ENCODE measurements around the gene NBPF3.
"Not testable (repeated sequence)": the region's sequence is repeated elsewhere in the genome, so short reads cannot be mapped to it uniquely, and the experiment has no call there.

The NBPF3 gene, protein sequence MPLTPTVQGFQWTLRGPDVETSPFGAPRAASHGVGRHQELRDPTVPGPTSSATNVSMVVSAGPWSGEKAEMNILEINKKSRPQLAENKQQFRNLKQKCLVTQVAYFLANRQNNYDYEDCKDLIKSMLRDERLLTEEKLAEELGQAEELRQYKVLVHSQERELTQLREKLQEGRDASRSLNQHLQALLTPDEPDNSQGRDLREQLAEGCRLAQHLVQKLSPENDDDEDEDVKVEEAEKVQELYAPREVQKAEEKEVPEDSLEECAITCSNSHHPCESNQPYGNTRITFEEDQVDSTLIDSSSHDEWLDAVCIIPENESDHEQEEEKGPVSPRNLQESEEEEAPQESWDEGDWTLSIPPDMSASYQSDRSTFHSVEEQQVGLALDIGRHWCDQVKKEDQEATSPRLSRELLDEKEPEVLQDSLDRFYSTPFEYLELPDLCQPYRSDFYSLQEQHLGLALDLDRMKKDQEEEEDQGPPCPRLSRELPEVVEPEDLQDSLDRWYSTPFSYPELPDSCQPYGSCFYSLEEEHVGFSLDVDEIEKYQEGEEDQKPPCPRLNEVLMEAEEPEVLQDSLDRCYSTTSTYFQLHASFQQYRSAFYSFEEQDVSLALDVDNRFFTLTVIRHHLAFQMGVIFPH

DNA sequence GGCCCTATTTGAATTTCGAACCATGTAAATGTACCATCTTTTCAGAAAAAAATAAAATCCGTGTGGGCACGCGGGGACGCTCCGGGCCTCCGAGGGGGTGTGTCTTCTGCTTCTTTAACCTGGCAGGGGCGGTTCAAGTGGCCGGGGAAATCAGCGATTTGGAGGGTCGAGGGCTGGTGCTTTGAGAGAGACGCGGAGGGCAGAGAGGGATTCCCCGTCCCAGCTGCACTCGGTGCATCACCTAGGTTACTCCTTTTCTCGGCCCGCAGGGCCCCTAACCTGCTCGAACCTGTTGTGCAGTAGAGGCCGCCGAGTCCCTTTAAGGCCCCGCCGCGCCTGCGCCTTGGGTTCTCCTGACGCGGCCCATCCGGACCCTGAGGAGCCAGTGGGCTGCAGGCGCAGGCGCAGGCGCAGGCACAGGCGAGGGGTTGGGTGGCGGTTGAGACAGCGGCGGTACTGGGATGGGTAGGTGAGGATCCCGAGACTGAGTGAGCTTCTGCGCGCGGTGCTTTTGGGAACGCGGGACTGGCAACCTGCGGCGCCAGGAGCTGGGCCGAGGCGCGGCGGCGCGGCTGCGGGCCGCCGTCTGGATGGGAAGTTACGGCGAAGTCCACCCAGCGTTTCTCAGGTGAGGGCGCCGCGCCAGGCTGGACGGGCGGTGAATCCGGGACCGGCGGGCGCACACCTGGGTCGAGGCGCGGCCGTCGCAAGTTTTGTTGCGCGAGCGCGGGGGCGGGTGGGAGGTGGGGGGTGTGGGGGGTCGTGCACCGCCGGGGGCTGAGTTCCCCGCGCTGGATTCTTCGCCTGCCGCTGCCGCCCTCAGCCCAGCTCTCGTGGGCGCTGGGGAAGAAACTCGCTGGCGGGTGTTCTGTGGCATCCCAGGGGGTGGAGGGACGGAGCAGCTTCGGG lies at the start of gene NBPF3:
Gene NBPF3, plus strand, starts transcription at position 417 of the 909 bp plus-strand sequence. CDS start 4,950 bp downstream, outside the sequence.
- peak; percentile 72 for DNase-seq

DNA sequence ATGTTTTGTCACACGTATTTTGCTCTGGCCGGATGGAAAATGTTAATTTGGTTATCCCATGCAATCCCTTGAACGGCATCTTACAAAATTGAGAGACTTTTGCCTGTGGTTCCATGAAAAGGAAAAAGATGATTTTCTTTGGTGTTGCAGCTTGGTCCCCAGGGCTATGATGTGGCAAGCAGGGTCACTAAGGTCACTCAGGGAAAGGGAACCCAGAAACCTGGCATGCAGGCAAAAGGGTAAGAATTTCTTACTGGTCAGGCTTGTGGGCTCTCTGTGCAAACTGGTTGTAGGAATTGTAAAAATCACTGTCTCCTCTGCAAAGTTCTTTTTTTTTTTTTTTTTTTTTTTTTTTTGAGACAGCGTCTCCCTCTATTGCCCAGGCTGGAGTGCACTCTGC lies 48.4 kb upstream of the NBPF3 start:
- DNase-seq: no peak

DNA sequence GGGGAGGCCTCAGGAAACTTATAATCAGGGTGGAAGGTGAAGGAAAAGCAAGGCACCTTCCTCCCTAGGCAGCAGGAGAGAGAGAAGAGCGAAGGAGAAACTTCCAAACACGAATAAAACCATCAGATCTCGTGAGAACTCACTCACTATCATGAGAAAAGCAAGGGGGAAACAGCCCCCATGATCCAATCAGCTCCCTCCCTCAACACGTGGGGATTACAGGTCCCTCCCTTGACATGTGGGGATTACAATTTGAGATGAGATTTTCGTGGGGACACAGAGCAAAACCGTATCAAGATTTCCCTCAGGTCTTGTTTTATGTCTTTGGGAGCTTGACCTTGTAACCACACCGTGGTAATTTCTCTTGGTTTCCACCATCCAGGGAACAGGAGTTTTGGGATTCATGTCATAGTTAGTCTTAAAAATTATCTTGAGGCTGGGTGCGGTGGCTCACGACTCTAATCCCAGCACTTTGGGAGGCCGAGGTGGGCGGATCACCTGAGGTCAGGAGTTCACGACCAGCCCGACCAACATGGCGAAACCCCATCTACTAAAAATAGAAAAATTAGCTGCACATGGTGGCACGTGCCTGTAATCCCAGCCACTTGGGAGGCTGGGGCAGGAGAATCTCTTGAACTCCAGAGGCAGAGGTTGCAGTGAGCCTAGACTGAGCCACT lies 47.2 kb upstream of the NBPF3 start:
- no peak for DNase-seq

DNA sequence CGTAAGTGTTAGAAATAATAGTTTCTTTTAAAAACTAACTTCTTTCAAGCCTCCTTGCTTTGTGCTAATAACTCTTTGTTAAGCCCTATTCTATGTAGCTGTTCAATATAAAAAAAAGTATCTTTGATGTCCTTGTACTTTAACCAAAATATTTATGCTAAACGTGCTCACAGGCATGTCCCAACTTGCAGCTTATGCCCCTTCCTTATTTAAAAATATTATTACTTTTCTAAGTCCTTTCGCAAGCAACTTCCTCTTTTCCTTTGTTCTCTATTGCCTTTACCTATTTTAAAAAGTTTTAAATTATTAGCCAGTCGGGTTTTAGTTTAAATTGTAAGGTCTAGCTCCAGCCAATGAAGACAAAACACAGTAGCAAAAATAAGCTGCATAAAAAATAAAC lies 43.4 kb upstream of the NBPF3 start:
- DNase-seq: no peak

DNA sequence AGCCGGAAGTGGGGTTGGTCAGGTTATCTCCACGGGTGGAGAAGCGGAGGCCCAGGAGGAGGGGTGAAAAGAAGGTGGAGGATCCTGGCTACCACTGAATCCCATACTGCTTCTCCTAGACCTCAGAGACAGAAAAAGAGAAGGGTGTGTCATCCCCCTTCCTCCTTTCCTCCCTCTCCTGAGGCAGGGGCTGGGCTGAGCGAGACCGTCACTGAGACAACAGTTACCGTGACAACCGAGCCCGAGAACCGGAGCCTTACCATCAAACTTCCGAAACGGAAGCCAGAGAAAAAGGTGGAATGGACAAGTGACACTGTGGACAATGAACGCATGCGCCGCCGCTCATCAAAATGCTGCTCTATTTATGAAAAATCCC lies 42.1 kb upstream of the NBPF3 start:
- DNase-seq: peak; percentile 27

DNA sequence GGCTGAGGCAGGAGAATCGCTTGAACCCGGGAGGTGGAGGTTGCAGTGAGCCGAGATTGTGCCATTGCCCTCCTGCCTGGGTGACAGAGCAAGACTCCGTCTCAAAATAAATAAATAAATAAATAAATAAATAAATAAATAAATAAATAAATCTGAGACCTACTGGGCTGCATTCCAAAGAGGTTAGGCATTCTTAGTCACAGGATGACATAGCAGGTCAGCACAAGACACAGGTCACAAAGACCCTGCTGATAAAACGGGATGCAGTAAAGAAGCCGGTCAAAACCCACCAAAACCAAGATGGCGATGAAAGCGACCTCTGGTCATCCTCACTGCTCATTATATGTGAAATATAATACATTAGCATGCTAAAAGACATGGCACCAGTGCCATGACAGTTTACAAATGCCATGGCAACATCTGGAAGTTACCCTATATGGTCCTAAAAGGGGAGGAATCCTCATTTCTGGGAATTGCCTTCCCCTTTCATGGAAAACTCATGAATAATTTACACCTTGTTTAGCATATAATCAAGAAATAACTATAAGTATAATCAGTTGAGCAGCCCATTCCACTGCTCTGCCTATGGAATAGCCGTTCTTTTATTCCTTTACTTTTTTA lies 38.1 kb upstream of the NBPF3 start:
- DNase-seq: not testable (repeated sequence)

DNA sequence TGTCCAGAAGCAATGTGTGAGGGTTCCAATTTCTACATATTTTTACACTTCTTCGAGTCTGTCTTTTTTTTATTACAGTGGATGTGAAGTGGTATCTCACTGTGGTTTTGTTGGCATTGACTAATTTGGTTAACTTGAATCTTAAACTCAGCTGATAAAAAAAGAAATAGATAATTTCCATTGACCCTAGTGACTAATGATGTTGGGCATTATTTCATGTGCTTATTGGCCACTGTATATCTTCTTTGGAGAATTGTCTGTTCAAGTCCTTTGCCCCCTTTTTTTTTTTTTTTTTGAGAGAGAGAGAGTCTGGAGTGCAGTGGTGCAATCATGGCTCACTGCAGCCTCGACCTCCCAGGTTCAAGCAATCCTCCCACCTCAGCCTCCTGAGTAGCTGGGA lies 33.3 kb upstream of the NBPF3 start:
- DNase-seq: no peak

DNA sequence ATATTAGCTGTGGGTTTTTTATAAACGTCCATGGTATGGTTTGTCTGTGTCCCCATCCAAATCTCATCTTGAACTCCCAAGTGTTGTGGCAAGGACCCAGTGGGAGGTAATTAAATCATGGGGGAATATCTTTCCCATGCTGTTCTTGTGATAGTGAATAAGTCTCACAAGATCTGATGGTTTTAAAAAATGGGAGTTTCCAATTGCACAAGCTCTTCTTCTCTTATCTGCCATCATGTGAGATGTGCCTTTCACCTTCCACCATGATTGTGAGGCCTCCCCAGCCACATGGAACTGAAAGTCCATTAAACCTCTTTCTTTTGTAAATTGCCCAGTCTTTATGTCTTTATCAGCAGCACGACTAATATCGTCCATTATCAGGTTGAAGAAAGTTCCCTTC lies 30.0 kb upstream of the NBPF3 start:
- DNase-seq: not testable (repeated sequence)

DNA sequence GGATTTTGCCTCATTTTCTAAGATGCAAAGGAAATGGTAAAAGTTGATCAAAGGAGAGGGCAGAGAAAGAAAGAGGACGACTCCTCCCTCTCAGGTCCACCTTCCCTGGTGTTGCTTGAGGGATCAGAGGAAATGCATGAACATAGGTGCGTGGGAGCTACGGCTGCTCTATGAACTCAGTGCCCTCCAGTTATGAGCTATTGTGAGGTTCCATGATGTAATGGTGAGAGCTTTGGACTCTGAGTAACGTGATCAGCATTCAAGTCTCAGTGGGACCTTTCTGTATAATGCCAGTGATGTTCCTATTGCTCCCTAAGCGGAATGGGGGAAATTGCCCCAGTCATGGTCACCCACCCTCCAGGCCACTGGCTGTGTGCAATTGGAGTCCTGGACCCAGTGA lies 25.9 kb upstream of the NBPF3 start:
- DNase-seq: no peak

DNA sequence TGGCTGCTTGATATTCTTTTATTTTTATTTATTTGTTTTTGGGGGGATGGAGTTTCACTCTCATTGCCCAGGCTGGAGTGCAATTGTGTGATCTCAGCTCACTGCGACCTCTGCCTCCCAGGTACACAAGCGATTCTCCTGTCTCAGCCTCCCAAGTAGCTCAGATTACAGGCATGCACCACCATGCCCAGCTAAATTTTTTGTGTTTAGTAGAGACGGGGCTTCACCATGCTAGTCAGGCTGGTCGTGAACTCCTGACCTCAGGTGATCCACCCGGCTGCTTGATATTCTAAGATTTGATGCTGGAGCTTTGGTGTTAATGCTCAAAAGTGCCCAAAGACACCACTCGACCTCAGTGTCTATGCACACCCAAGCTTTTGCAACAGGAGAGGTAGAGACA lies 19.6 kb upstream of the NBPF3 start:
- not testable (repeated sequence) for DNase-seq

DNA sequence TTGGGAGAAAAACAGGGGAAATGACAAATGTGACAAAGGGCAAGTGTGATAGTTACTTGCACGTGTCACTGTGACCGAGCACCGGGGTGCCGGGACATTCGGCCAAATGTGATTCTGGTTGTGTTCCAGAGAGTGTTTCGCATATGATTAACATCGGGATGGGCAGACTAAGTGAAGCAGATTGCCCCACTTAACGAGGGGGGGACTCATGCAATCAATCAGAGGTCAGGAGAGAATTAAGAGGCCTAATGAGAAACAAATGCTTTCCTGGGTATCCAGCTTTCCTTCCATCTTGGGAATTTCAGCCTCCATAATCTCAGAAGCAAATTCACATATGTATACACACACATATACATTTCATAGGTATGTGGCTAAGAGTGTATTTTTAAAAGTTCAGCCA lies 18.6 kb upstream of the NBPF3 start:
- not testable (repeated sequence) for DNase-seq

DNA sequence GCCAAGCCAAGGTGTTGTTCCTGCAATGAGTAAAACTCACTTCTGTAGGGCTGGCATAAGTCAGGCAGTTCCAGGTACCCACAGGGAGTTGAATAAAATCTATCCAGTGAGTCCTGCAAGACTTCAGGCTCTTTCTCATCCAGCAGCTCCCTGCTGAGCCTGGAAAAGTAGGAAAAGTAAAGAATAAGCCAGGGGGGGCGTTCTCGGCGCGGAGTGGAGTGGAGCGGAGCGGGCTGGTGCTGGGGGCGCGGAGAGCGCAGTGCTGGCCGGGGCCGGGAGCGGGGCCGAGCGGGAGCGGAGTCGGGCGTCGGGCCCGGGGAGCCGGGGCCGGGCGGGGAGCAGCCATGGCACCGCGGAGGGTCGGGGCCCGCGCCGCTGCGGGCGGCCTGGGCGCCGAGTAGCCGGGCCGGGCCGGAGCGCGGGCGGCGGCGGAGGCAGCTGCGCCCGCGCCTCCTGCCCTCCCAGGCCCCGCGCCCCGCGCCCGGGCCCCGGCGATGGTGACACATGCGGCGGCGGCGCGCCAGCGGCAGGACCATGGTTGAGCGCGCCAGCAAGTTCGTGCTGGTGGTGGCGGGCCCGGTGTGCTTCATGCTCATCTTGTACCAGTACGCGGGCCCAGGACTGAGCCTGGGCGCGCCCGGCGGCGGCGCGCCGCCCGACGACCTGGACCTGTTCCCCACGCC lies 12.0 kb upstream of the NBPF3 start:
- not testable (repeated sequence) for DNase-seq

DNA sequence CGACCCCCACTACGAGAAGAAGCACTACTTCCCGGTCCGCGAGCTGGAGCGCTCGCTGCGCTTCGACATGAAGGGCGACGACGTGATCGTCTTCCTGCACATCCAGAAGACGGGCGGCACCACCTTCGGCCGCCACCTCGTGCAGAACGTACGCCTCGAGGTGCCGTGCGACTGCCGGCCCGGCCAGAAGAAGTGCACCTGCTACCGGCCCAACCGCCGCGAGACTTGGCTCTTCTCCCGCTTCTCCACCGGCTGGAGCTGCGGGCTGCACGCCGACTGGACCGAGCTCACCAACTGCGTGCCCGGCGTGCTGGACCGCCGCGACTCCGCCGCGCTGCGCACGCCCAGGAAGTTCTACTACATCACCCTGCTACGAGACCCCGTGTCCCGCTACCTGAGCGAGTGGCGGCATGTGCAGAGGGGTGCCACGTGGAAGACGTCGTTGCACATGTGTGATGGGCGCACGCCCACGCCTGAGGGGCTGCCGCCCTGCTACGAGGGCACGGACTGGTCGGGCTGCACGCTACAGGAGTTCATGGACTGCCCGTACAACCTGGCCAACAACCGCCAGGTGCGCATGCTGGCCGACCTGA lies 11.4 kb upstream of the NBPF3 start:
- DNase-seq: not testable (repeated sequence)

DNA sequence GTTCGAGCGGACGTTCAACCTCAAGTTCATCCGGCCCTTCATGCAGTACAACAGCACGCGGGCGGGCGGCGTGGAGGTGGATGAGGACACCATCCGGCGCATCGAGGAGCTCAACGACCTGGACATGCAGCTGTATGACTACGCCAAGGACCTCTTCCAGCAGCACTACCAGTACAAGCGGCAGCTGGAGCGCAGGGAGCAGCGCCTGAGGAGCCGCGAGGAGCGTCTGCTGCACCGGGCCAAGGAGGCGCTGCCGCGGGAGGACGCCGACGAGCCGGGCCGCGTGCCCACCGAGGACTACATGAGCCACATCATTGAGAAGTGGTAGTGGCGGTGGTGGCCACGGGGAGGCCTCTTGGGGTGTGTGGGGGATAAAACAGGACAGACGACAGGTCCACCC lies 10.7 kb upstream of the NBPF3 start:
- DNase-seq: not testable (repeated sequence)

DNA sequence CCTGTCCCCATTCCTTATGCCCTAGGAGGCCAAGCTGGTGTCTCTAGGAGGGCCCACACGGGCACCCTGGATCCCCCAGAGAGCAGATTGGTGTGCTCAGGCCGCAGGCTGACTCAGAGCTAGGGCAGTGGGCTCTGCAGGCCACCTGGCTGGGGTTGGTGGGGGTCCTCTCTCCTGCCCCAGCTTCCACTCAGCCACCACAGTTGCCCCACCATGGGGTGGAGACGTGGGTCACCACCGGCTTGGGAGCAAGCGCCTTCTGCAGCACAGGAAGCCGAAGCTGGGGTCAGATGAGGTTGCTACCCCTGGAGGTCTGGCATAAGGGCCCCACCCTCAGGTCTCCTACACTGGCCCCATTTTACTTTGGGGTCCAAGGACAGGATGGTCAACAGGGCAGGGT lies 9.1 kb upstream of the NBPF3 start:
- not testable (repeated sequence) for DNase-seq

DNA sequence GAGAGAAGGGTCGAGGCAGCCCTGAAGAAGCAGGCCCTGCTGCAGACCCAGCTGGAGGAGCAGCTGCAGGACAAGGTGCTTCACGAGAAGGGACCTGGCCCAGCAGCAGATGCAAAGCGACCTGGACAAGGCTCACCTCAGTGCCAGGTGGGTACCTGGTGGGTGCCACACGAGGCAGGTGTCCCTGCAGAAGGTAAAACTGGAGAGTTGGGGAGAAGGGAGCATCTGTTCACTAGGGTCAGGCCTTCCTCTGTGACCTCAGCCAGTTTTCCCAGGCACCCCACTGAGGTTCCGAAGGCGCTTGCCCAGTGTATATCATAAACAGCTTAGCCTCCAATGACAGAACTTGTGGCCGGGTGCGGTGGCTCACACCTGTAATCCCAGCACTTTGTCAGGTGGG lies 5.5 kb upstream of the NBPF3 start:
- no peak for DNase-seq

DNA sequence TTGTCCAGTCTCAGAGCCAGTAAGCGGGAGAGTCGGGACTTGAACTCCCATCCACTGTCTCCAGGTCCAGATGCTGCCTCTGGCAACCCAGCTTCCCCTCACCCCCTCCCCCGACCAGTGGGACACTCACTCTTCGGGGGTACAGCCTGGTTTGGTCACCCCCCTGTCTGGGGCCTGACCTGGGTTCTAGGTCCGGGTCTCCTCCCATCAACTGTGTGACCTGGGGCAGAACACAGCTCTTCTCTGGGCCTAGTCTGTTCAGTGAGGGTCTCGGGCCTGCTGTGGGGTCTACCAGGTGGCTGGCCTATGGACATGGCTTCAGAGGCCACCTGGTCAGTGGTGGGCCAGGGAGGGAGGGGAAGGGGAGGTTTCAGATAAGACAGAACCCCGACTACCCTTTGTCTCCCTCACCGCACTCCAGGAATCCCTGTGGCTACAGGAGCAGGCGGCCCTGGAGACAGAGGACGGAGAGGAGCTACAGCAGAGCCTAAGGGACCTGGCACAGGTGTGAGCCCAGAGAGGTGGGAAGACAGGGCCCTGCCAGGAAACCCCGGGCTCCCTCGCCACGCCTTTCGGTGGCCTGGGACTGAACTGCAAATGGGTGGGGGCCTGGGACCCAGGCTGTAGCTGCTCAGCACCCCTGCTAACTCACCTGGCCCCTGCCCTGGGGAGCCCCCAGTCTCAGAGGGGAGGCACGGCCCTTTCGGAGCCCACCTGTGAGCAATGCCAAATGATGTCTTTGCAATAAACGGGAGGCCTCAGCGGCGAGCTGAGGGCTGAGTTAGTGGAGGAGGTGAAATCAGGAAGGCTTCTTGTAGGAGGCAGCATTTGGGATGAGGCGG lies 4.1 kb upstream of the NBPF3 start:
- DNase-seq: no peak

DNA sequence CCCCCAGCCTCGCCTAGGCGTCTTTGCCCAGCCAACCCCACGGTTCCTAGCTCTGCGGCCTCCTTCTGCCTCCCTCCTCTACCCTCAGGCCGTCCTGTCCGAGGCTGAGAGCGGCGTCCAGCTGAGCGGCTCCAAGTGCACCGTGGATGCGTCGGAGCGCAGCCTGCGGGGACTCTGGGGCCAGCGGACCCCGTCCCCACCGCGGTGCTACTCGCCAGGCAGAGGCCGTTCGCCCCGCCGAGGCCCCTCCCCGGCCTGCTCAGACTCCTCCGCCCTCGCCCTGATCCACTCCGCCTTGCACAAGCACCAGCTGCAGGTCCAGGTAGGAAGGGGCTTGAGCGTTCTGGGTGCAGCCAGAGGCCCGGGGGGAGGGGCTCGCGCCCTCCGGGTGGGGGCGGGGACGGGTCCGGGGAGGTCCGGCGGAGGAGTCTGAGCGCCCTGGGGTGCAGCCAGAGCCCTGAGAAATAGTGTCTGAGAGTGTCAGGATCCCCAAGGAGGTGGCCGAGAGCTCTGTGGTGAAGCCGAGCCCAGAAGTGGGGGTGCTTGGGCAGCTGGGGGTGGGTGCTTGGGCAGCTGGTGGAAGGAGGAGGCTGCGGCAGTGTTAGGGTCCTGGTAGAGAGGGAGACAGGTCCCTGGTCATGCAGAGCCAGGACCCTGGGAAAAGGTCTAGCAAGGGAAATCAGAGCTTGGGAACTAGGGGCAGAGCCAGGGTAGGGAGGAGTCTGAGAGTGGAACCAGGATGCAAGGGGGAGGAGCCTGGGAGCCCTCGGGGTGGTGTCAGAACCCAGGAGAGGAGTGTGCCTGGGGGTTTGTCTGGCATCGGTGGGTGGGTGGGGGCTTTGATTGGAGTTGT lies 3.2 kb upstream of the NBPF3 start:
- DNase-seq: no peak

DNA sequence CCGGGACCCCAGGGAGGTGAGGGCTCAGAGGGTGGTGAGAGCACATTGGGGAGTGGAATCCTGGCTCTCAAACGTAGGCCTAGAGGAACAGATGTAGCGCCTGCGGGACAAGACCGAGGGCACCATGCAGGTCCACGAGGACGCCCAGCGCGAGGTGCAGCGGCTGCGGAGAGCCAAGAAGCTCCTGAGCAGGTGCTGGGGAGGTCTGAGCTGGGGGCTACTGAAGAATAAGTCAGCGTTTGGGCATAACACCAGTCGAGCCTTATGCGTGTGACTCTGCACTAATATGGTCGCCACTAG lies 2.6 kb upstream of the NBPF3 start:
- DNase-seq: no peak
